Fibroblast of peridontal ligament (primary cell): ENCODE data around the gene NOL7.

ENCODE experiments used
- DNase-seq: peaks from one replicate; pipeline ENCODE4 v3.0.0-alpha.2; 2010; ENCODE audit errors: extremely low read depth

NOL7 gene

DNA sequence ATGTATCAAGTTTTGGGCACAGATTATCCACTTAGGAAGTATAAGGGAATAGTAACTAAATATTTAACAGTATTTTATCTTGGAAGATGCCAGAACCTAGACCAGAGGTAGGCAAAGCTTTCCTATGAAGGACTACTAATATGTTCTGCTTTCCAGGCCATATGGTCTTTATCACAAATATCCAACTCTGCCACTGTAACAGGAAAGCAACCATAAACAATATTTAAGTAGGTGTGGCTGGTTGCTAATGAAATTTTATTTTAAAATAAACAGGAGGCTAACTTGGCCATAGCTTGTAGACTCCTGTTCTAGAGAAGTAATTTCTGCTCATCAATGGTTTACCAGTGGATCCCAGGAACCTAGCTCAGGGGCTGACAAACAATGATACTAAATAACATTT is 39.4 kb downstream of the NOL7 start:
- no peak for DNase-seq

DNA sequence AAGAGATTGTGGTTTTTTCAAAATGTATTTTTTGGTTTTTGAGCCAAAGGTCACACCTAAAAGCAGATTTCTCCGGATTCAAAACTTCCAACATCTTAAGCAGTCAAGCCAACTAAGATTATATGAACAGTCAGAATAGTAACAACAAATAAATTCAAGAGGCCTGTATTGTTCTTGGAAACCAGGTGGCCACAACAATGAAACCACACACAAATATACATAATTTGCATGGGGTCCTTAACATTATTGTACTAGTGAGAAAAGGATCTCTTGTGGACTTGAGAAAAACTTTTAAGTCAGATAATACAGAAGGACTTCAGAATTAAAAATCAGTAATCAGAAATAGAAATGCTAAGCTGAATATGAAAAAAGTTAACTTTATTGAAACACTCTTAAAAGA is 40.6 kb downstream of the NOL7 start:
- no peak for DNase-seq

DNA sequence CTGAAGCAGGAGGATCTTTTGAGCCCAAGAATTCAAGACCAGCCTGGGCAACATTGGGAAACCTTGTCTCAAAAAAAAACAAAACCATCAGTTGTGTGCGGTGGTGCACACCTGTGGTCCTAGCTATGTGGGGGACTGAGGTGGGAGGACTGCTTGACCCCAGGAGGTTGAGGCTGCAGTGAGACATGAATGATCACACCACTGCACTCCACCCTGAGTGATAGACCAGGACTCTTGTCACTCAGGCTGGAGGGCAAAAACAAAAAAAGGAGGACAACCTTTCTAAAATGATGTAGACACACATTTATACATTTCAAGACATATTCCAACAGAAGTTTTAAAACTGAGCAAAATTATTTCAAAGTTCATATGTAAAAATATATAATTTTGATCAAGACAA is 45.1 kb downstream of the NOL7 start:
- no peak for DNase-seq

DNA sequence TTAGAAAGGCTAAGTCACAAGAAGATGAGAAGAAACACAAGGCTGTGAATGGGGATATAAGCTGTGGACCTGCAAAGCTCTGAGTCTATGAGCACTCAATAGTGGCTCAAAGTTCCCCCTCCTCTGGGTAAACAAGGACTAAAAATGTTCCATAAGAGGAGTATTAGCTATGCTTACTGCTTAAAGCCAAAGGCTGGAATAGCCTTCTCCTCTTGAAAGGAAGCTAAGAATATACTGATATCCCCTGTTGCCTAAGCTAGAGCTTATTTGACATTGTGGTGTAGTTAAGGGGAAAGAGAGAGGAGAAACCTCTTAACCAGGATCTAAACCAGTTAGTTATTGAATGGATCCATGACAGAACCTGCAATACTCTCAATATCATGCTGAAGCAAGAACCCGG is 45.8 kb downstream of the NOL7 start:
- no peak for DNase-seq

GRCh38 chr6:13661647-13662046 is 46.5 kb downstream of the NOL7 start:
- DNase-seq, result no peak

DNA sequence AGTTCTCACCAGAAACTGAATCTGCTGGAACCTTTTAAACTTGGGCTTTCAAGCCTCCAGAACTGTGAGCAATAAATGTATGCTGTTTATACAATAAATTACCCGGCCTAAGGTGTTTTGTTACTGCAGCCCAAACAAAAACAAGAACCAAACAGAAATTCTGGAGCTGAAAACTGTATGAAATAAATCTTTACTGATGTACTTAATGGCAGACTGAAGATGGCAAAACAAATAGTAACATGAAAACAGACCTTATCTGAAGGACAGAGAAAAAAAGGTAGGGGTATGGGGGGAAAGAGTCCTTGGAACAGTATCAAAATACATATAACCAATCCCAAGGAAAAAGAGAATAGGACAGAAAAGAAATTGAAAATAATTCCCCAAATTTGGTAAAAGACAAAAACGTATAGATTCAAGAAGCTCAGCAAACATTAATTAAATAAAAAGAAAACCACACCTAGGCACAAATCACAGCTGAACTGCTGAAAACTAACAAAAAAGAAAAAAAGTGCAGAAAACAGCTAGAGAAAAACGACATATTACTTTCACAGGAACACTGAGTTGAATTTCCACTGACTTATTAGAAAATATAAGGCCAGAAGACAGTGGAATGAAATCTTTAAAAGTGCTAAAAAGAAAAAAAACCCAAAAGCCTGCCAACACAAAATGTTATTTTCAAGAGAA is 47.7 kb downstream of the NOL7 start:
- DNase-seq, result no peak

DNA sequence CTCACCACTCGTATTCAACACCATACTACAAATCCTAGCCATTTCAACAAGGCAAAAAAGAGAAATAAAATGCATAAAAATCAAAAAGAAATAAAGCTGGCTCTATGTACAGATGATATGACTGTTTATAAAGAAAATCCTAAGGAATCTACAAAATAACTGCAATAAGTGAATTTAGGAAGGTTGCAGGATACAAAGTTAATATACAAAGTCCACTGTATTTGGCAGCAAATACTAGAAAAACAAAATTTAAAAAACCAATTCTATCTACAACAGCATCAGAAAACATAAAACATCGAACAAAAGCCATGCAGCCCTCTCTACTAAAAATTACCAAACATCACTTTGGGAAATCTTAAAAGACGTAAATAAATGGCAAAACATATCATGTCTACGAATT is 48.9 kb downstream of the NOL7 start:
- DNase-seq, result no peak

GRCh38 chr6:13664703-13665352 is 49.7 kb downstream of the NOL7 start:
- DNase-seq, result peak; percentile 71

DNA sequence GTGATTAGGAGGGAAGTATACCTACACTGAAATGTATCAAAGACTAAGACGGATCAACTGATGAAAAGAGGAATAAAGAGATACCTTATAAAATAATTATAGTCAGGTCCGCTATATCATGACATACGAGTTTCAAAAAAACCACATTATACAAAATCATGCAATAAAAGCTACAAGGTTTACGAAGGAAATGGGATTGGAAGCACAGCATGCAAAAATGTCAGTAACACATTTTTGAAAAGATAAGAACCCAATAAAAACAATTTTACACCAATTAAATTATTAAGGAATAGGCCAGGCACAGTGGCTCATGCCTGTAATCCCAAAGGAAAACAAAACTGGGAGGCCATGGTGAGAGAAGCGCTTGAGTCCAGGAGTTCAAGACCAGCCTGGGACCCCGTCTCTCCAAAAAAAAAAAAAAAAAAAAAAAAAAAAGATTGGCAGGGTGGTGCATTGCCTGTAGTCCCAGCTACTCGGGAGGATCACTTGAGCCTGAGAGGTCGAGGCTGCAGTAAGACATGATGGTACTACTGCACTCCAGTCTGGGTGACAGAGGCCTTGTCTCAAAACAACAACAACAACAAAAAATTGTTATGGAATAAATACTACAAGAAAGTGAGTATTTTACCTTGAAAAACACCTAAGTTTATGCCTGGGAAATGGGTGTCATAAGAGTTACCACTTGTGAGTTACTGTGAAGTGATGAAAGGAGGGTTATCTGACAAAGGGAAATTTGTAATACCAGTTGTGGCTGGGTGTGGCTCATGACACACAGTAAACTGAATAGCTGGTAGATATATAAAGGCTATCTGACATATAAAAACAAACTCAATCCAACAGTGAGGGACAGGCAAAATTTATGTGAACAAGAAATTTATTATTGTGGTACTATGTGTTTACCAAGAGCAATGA is 51.3 kb downstream of the NOL7 start:
- no peak for DNase-seq

DNA sequence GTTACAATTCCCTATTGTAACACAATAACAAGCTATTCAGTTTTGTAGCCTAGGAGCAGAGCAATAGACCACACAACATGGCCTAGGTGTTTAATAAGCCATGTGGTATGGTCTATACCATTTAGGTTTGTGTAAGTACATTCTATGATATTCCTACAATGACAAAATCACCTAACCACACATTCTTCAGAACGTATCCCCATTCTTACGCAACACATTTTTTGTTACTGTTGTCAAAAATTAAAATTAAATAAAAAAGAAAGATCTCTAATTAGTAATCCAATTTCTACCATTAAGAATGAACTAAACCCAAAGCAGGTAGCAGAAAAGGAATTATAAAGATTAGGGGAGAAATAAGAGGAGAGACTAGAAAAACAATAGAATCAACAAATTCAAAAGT is 52.5 kb downstream of the NOL7 start:
- no peak for DNase-seq

DNA sequence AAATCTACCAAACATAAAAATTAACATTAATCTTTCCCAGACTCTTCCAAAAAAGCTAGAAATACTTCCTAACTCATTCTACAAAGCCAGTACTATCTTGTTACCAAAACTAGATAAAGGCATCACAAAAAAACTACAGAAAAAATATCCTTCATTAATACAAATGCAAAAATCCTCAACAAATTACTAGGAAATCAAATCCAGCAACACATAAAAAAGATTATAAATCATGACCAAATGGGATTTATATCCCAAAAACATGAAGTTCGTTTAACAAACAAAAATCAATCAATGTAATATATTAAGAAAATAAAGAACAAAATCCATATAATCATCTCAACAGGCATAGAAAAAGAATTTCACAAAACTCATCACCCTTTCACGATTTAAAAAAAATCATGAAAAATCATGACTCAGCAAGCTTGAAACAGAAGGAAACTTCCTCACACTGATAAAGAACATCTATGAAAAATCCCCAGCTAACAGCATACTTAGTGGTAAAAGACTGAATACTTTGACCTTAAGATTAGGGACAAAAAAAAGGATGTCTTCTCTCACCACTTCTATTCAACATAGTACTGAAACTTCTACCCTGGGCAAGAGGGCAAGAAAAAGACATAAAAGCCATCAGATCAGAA is 53.3 kb downstream of the NOL7 start:
- no peak for DNase-seq

- no peak for DNase-seq
Observed at GRCh38 chr6:13669476-13669875, 54.3 kb downstream of the NOL7 start.
